Mammary epithelial cell (primary cell): ENCODE data around the gene CISH.

Experiments used
- EZH2 ChIP-seq: IDR thresholded peaks from 2 replicates; pipeline ENCODE4 v1.6.1; 2012; ENCODE audit warnings: low read length, inconsistent platforms, borderline replicate concordance
- TF ChIP-seq, protein P1 (sequence below), 2 donors: IDR thresholded peaks in 1 of 2; conservative IDR thresholded peaks in 1 of 2; 2 replicates each; pipeline ENCODE4 v1.5.1; 2011 to 2012; ENCODE audit warnings: inconsistent platforms in 2 of 2, low read length in 2 of 2, mild to moderate bottlenecking in 2 of 2, control low read depth in 1 of 2, low read depth in 1 of 2; ENCODE audit not compliant: insufficient read depth in 1 of 2; ENCODE audit errors: extremely low read depth in 1 of 2

DNA sequence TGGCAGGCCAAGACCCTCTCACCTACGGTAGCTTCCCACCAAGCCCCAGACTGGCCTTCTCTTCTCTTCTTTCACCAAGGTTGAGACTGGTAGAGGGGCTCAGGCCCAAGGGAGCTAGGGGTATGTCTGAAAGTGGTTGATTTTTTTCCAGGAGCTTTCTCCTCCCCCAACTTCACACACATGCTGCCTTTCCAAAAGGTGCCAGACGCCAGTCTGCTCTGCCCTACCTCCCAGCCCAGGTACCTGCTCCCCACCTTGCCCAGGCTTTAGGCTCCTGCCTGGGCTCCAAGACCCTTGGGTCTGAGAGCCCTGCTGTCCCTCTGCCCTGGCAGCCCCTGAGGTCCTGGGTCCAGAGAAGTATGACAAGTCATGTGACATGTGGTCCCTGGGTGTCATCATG, 33.8 kb upstream of the CISH start:
- TF ChIP-seq, protein P1, sequence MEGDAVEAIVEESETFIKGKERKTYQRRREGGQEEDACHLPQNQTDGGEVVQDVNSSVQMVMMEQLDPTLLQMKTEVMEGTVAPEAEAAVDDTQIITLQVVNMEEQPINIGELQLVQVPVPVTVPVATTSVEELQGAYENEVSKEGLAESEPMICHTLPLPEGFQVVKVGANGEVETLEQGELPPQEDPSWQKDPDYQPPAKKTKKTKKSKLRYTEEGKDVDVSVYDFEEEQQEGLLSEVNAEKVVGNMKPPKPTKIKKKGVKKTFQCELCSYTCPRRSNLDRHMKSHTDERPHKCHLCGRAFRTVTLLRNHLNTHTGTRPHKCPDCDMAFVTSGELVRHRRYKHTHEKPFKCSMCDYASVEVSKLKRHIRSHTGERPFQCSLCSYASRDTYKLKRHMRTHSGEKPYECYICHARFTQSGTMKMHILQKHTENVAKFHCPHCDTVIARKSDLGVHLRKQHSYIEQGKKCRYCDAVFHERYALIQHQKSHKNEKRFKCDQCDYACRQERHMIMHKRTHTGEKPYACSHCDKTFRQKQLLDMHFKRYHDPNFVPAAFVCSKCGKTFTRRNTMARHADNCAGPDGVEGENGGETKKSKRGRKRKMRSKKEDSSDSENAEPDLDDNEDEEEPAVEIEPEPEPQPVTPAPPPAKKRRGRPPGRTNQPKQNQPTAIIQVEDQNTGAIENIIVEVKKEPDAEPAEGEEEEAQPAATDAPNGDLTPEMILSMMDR (conservative IDR thresholded peaks at IDR 0.05 in 1 of 2, IDR thresholded peaks at IDR 0.05 in 1 of 2; ENCODE audit: extremely low read depth in 1 of 2, insufficient read depth in 1 of 2, low read depth in 1 of 2, low read length in 2 of 2): no peak
- no peak for TF ChIP-seq EZH2
